OCI-LY3 (cell line): ENCODE results near the gene ANXA1.
"Not testable (repeated sequence)": the region's sequence is repeated elsewhere in the genome, so short reads cannot be mapped to it uniquely, and the experiment has no call there.

Experiments used
- H2AFZ ChIP-seq: fragments of 200-600, 300-600 bp; shearing (Covaris generic); 2 replicates; pipeline ENCODE4 v1.6.0; 2014; ENCODE audit warnings: antibody characterized with exemption, low read depth, low read length
- H3K27ac ChIP-seq: fragments of 200-600, 300-600 bp; sonication (generic); 2 replicates; pipeline ENCODE4 v1.5.1; 2014; ENCODE audit warnings: mild to moderate bottlenecking, low read length, moderate library complexity, mixed read lengths
- H3K27me3 ChIP-seq: fragments of 200-600, 300-600 bp; sonication (generic); 2 replicates; pipeline ENCODE4 v1.6.1; 2014; ENCODE audit warnings: low read depth, low read length, mixed read lengths
- H3K36me3 ChIP-seq: fragments of 200-600, 300-600 bp; sonication (generic); replicated peaks from 2 replicates; pipeline ENCODE3; 2014; ENCODE audit warnings: low read depth, low read length, mixed read lengths
- H3K4me1 ChIP-seq: fragments of 300-600, 200-600 bp; sonication (generic); 2 replicates; pipeline ENCODE4 v1.6.1; 2014; ENCODE audit warnings: low read length, mixed read lengths
- H3K4me2 ChIP-seq: fragments of 200-600, 300-600 bp; sonication (generic); 2 replicates; pipeline ENCODE4 v1.6.1; 2014; ENCODE audit warnings: low read length, mixed read lengths
- H3K4me3 ChIP-seq: fragments of 300-600, 200-600 bp; sonication (generic); 2 replicates; pipeline ENCODE4 v1.5.1; 2014; ENCODE audit warnings: antibody characterized with exemption, mild to moderate bottlenecking, low read length, moderate library complexity
- H3K79me2 ChIP-seq: fragments of 300-600, 200-600 bp; shearing (Covaris generic); 2 replicates; pipeline ENCODE4 v1.6.1; 2014; ENCODE audit warnings: mild to moderate bottlenecking, low read length, mixed read lengths
- H3K9ac ChIP-seq: fragments of 300-600, 200-600 bp; shearing (Covaris generic); 2 replicates; pipeline ENCODE4 v1.6.0; 2014; ENCODE audit warnings: mild to moderate bottlenecking, low read length, moderate library complexity
- H3K9me3 ChIP-seq: fragments of 200-600, 300-600 bp; shearing (Covaris generic); 2 replicates; pipeline ENCODE4 v1.6.1; 2014; ENCODE audit warnings: low read length, mixed read lengths; ENCODE audit not compliant: insufficient read depth
- H4K20me1 ChIP-seq: fragments of 200-600, 300-600 bp; sonication (generic); 2 replicates; pipeline ENCODE4 v1.6.1; 2016; ENCODE audit warnings: low read length, mixed read lengths; ENCODE audit not compliant: insufficient read depth
- CTCF ChIP-seq: fragments of 200-600, 300-600 bp; sonication (generic); IDR thresholded peaks from 2 replicates; pipeline ENCODE4 v1.5.1; 2014; ENCODE audit warnings: antibody characterized with exemption, low read length, low read depth
- EZH2phosphoT487 ChIP-seq: fragments of 200-600 bp; shearing (Covaris generic); IDR thresholded peaks from 2 replicates; pipeline ENCODE4 v1.6.1; 2018; ENCODE audit warnings: antibody characterized with exemption, mixed run types, low read depth

ANXA1 gene

GRCh38 chr9:73107489-73108069, 44.1 kb upstream of the ANXA1 start:
- not testable (repeated sequence) for H4K20me1 ChIP-seq, H3K79me2 ChIP-seq, H2AFZ ChIP-seq, H3K27ac ChIP-seq, H3K4me1 ChIP-seq, H3K9ac ChIP-seq, H3K9me3 ChIP-seq, H3K4me2 ChIP-seq, H3K27me3 ChIP-seq, H3K36me3 ChIP-seq, H3K4me3 ChIP-seq
- TF ChIP-seq CTCF = peak; percentile 80

- Histone ChIP-seq H3K27ac (no peak overlapping the region), H3K36me3 (no peaks in the 10 kb centered on the region), H3K9ac (no peak overlapping the region)
These were observed 37.6 kb upstream of the ANXA1 start for GRCh38 chr9:73114058-73114457.

GRCh38 chr9:73114958-73115357, 36.7 kb upstream of the ANXA1 start:
- H3K79me2 ChIP-seq = no peaks in the 10 kb centered on the region
- H3K4me1 ChIP-seq = peaks cover 10% of the 10 kb centered on the region
- H4K20me1 ChIP-seq = no peaks in the 10 kb centered on the region
- no peak overlapping the region for H3K4me2 ChIP-seq
- H3K9me3 ChIP-seq = no peaks in the 10 kb centered on the region
- TF ChIP-seq CTCF = no peak
- no peak for TF ChIP-seq EZH2phosphoT487
- no peak overlapping the region for H3K9ac ChIP-seq
- H3K36me3 ChIP-seq = no peaks in the 10 kb centered on the region
- no peaks in the 10 kb centered on the region for H3K27me3 ChIP-seq
- no peak overlapping the region for H3K4me3 ChIP-seq
- no peak overlapping the region for H2AFZ ChIP-seq
- no peak overlapping the region for H3K27ac ChIP-seq

More at GRCh38 chr9:73114058-73114457, 37.6 kb upstream of the ANXA1 start:
- H2AFZ ChIP-seq = no peak overlapping the region
- H3K79me2 ChIP-seq = no peaks in the 10 kb centered on the region
- TF ChIP-seq EZH2phosphoT487 = no peak
- TF ChIP-seq CTCF = no peak
- H3K4me3 ChIP-seq = no peak overlapping the region
- H3K27me3 ChIP-seq = no peaks in the 10 kb centered on the region
- no peaks in the 10 kb centered on the region for H4K20me1 ChIP-seq
- no peaks in the 10 kb centered on the region for H3K9me3 ChIP-seq
- peaks cover 10% of the 10 kb centered on the region for H3K4me1 ChIP-seq
- no peak overlapping the region for H3K4me2 ChIP-seq

GRCh38 chr9:73116031-73116430, 35.6 kb upstream of the ANXA1 start:
- Histone ChIP-seq H3K4me2 (peak overlapping the region; percentile 27), H2AFZ (no peak overlapping the region), H4K20me1 (no peaks in the 10 kb centered on the region), H3K4me3 (no peak overlapping the region), H3K79me2 (no peaks in the 10 kb centered on the region), H3K36me3 (no peaks in the 10 kb centered on the region), H3K9ac (no peak overlapping the region), H3K27ac (no peak overlapping the region), H3K27me3 (no peaks in the 10 kb centered on the region), H3K9me3 (no peaks in the 10 kb centered on the region), H3K4me1 (peaks cover 10% of the 10 kb centered on the region)
- no peak for TF ChIP-seq EZH2phosphoT487
- TF ChIP-seq CTCF = no peak
